ENCODE data around the gene PRKN.

PRKN gene

DNA sequence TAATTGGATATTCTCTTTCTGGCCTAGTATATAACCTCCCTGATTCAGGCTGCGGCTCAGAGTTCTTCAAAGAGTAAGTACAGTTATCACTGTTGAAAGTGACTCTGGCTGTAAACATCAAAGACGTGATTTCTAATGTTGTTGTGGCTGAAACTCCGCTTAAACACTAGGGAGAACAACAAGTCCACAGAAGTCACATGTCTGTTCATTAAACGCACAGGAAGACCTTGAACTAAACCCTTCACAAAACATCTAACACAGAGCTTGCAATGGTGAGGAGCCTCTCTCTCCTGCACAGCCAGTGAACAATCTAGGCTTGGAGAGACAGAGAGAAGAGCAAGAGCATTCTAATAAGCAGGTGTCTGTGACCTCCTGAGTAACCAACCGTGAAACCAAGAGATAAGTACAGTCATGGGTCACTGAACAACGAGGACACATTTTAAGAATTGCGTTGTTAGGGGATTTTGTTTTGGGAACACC is 249.3 kb downstream of the PRKN start:
- Mint-ChIP-seq H3K27me3 (no peaks in the 10 kb centered on the region), H3K9me3 (peaks cover 5% of the 10 kb centered on the region), H3K4me1 (ENCODE audit: low read depth) (no peaks in the 10 kb centered on the region), H3K4me3 (no peak overlapping the region), H3K36me3 (ENCODE audit: low read depth) (no peaks in the 10 kb centered on the region), H3K27ac (no peak overlapping the region)
- no peak for DNase-seq

DNA sequence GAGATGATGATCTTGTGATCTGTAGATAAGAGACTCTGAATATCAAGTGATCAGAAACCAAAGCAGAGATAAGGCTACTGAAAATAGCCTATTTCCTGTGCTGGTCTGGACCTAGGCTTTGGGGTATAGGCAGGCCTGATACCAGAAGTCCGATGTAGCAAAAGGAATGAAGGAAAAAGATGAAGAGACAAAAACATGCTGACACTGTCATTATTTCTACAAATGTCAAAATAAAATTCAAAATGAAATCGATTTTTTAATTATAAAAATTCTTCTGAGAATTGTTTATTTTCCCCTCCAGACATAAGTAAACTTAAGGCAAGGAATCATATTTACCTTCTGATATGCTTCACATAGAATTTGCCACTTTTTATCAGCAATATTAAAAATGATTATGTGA is 252.8 kb downstream of the PRKN start:
- Mint-ChIP-seq H3K36me3 (ENCODE audit: low read depth) (no peaks in the 10 kb centered on the region), H3K9me3 (no peaks in the 10 kb centered on the region), H3K4me3 (no peak overlapping the region), H3K4me1 (ENCODE audit: low read depth) (no peaks in the 10 kb centered on the region), H3K27ac (no peak overlapping the region), H3K27me3 (no peaks in the 10 kb centered on the region)
- no peak for DNase-seq

DNA sequence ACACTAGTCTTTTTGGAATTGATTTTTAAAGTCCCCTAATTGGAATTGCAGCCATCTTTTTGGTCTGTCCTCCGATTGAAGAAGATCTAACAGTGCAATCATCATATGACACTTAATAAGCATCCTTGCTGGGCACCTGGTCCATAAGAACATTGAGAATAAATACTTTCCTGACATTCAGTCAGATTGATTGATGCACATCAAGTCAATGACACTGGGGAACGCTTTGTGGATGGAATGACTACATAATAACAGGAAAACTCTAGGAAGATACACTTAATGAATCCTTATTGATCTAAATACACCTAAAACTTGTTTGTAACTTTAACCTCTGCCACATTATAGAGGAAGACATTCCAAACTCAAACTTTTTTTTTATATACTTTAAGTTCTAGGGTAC is 255.7 kb downstream of the PRKN start:
- H3K36me3 Mint-ChIP-seq (ENCODE audit: low read depth) = no peaks in the 10 kb centered on the region
- H3K27me3 Mint-ChIP-seq = no peaks in the 10 kb centered on the region
- no peak for DNase-seq
- H3K4me3 Mint-ChIP-seq = no peak overlapping the region
- no peaks in the 10 kb centered on the region for H3K9me3 Mint-ChIP-seq
- no peaks in the 10 kb centered on the region for H3K4me1 Mint-ChIP-seq (ENCODE audit: low read depth)
- H3K27ac Mint-ChIP-seq = no peak overlapping the region

DNA sequence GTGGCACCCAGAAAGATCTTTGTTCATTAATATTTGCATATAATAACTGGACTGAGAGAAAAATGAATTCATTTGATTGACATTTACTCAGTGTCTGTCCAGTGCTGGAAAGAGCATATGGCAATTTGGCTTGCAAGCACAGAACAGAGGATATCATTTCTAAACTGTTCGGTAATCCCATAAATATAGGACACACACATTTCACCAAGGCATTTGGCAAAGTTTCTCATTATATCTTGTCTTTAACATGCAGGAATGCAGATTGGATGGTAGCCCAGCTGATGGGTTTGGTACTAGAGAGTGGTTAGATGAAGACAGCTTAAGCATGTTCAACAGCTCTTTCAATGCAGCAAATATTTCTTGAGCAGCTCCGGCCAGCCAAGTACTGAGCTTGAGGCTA is 259.2 kb downstream of the PRKN start:
- Mint-ChIP-seq H3K27me3 (no peaks in the 10 kb centered on the region), H3K27ac (no peak overlapping the region), H3K9me3 (no peaks in the 10 kb centered on the region), H3K4me3 (no peak overlapping the region), H3K4me1 (ENCODE audit: low read depth) (no peaks in the 10 kb centered on the region), H3K36me3 (ENCODE audit: low read depth) (no peaks in the 10 kb centered on the region)
- no peak for DNase-seq

DNA sequence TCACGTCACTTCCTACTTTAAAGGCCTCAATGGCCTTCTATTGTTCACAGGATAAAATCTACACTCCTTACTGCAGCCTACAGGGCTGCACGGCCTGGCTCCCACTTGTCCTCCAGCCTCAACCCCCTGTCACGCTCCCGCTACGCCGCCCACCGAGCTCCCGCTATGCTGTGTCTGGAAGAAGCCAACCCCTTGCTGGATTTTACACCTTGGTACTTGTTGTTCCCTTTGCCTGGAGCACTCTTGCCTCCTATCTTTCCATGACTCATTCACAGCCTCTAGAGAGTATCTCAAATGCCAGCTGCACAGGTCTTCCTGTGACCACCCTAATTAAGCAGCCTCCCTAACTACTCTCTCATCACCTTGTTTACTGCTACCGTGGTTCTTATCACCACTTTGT is 259.9 kb downstream of the PRKN start:
- no peaks in the 10 kb centered on the region for H3K4me1 Mint-ChIP-seq (ENCODE audit: low read depth)
- no peak overlapping the region for H3K27ac Mint-ChIP-seq
- no peak overlapping the region for H3K4me3 Mint-ChIP-seq
- no peaks in the 10 kb centered on the region for H3K36me3 Mint-ChIP-seq (ENCODE audit: low read depth)
- DNase-seq = no peak
- H3K9me3 Mint-ChIP-seq = peaks cover 2% of the 10 kb centered on the region
- H3K27me3 Mint-ChIP-seq = no peaks in the 10 kb centered on the region

DNA sequence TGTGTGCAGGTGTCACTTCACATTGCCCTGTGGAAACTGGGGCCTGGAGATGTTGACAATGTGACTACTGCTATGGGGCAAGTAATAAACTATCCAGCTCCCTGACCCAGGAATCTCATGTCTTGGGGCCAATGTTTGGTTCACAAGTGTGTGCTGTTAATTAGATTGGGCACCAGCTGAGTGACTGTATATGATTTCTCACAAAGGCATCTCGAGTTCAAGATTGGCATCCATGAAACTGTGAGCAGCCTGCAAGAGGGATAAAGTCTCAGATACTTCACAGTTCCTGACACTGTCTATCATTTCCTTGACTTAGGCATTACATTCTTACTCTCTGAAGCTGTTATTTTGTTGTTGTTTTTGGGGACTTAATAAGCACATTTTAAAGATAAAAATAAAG is 264.0 kb downstream of the PRKN start:
- no peaks in the 10 kb centered on the region for H3K27me3 Mint-ChIP-seq
- no peaks in the 10 kb centered on the region for H3K36me3 Mint-ChIP-seq (ENCODE audit: low read depth)
- H3K9me3 Mint-ChIP-seq = peaks cover 8% of the 10 kb centered on the region
- no peak overlapping the region for H3K27ac Mint-ChIP-seq
- H3K4me3 Mint-ChIP-seq = no peak overlapping the region
- H3K4me1 Mint-ChIP-seq (ENCODE audit: low read depth) = no peaks in the 10 kb centered on the region
- DNase-seq = no peak

DNA sequence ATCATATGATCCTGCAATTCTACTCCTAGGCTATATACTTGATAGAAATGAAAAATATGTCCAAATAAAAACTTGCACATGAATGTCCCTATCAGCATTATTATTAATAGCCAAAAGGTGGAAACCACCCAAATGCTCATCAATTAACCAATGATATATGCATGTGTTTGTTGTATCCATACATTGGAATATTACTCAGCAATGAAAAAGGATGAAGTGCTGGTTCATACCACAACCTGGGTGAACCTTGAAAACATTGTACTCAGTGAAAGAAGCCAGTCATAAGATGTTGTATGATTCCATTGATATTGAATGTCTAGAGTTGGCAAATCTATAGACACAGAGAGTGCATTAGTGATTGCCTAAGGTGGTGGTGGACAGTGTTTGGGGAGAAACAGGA is 267.6 kb downstream of the PRKN start:
- H3K27ac Mint-ChIP-seq = no peak overlapping the region
- H3K27me3 Mint-ChIP-seq = no peaks in the 10 kb centered on the region
- peaks cover 14% of the 10 kb centered on the region for H3K9me3 Mint-ChIP-seq
- no peaks in the 10 kb centered on the region for H3K36me3 Mint-ChIP-seq (ENCODE audit: low read depth)
- H3K4me1 Mint-ChIP-seq (ENCODE audit: low read depth) = no peaks in the 10 kb centered on the region
- no peak for DNase-seq
- H3K4me3 Mint-ChIP-seq = no peak overlapping the region

DNA sequence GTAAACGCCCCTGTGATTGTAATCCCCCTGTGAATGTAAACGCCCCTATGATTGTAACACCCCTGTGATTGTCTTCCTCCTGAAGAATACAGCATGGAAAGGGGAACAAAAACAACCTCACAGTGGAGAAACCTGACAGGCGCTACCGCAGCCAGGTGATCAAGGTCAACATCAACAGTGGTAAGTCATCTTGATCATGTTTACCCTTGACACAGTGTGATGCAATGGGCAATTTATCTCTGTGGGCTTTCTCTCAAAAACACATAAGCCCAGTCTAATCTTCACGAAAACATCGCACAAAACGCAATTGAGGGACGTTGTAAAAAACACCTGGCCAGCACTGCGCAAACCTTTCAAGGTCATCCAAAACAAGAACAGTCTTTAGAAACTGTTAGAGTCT is 277.2 kb downstream of the PRKN start:
- DNase-seq = no peak
- no peak overlapping the region for H3K4me3 Mint-ChIP-seq
- H3K27me3 Mint-ChIP-seq = no peaks in the 10 kb centered on the region
- no peaks in the 10 kb centered on the region for H3K4me1 Mint-ChIP-seq (ENCODE audit: low read depth)
- no peak overlapping the region for H3K27ac Mint-ChIP-seq
- no peaks in the 10 kb centered on the region for H3K36me3 Mint-ChIP-seq (ENCODE audit: low read depth)
- no peaks in the 10 kb centered on the region for H3K9me3 Mint-ChIP-seq

DNA sequence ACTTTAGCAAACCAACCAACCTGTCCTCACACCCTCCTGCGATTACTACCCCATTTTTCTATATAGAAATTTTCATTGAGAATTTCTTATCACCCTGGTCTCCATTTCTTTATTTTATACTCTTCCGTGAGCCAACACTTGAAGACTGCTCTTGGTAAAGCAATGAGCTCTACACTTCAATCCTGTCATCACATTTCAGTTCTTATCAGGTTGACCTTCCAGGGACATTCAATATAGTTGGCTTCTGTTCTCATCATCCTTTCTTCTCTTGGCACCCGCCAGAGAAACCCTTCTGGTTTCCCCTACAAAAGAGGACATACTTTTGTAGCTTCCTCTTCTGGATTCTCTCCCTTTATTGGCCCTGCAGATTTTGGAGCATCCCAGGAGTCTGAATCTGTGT is 279.3 kb downstream of the PRKN start:
- Mint-ChIP-seq H3K27ac (no peak overlapping the region), H3K4me1 (ENCODE audit: low read depth) (no peaks in the 10 kb centered on the region), H3K27me3 (no peaks in the 10 kb centered on the region), H3K9me3 (no peaks in the 10 kb centered on the region), H3K36me3 (ENCODE audit: low read depth) (peaks cover 2% of the 10 kb centered on the region), H3K4me3 (no peak overlapping the region)
- DNase-seq = no peak

DNA sequence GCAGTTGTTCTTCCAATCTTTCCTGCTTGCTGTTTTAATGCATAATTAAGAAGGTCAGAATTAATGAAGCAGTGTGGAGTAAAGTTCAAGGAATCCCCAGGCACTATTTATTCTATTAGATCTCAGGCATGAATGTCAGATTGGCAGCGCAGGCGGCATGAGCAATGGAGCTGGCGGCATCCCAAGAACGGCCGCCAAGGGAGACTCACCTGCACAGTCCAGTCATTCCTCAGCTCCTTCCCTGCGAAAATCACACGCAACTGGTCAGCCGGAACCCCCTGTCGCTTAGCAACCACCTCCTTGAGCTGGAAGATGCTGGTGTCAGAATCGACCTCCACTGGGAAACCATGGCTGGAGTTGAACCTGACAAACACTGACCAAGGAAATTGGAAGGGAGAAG is 284.5 kb downstream of the PRKN start:
- Mint-ChIP-seq H3K9me3 (peaks cover 24% of the 10 kb centered on the region), H3K27ac (no peak overlapping the region), H3K27me3 (no peaks in the 10 kb centered on the region), H3K4me1 (ENCODE audit: low read depth) (no peaks in the 10 kb centered on the region), H3K36me3 (ENCODE audit: low read depth) (peaks cover 22% of the 10 kb centered on the region), H3K4me3 (no peak overlapping the region)
- no peak for DNase-seq

DNA sequence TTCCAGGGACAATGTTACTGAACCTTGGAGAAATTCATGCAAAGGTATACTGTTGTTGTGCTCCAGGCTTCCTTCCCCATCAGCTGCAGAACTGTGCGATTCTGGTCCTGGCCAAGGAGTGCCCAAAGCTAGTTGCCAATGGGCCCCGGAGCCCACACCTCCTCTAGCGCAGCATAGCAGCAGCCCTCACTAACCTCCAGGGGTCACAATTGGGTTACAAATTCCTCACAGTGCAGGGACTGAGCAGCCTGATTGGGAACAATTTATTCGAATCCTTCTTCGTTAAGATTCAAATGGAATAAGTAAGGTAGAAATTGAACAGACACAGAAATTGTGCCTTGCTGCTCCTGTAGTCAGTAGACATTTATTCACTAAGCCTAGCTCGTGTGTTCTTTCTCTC is 284.9 kb downstream of the PRKN start:
- no peaks in the 10 kb centered on the region for H3K27me3 Mint-ChIP-seq
- peaks cover 26% of the 10 kb centered on the region for H3K9me3 Mint-ChIP-seq
- H3K4me3 Mint-ChIP-seq = no peak overlapping the region
- no peak overlapping the region for H3K27ac Mint-ChIP-seq
- no peak for DNase-seq
- peaks cover 24% of the 10 kb centered on the region for H3K36me3 Mint-ChIP-seq (ENCODE audit: low read depth)
- no peaks in the 10 kb centered on the region for H3K4me1 Mint-ChIP-seq (ENCODE audit: low read depth)

DNA sequence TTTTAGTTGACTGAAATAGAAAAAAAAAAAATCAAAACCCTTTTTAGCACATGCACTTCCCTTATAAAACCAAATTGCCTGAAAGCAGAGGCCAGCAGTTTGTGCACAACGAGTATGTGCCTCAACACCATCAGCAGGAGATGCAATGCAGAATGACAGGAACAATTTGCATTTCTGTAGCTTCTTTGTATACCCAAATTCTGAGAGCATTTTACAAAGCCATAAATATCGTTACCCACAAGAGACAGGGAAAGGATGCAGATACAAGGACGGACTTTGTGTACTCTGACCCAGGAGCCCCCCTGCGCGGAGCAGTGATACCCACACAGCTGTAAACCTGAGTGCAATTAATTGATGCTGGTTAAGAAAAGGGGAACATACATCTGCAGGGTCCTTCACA is 285.6 kb downstream of the PRKN start:
- Mint-ChIP-seq H3K4me1 (ENCODE audit: low read depth) (no peaks in the 10 kb centered on the region), H3K36me3 (ENCODE audit: low read depth) (peaks cover 24% of the 10 kb centered on the region)

DNA sequence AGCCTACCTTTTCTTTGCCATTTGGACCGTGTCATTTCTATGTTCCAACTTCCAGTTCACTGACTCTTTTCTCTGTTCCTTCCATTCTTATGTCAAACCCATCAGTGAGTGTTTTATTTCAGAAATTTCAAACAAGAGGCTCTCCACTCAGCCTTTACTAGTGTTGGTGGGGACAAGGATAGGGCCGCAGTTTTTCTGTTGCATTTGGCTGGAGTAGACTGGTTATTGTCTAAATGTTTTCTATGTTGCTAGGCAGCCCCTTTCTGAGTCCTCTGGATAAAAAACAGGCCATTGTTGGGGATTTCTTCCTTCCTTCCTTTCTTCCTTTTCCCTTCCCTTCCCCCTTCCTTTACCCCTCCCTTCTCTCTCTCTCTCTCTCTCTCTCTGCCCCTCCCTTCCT is 288.6 kb downstream of the PRKN start:
- H3K36me3 Mint-ChIP-seq (ENCODE audit: low read depth) = peaks cover 24% of the 10 kb centered on the region
- H3K27me3 Mint-ChIP-seq = no peaks in the 10 kb centered on the region
- H3K27ac Mint-ChIP-seq = no peak overlapping the region
- DNase-seq = no peak
- H3K9me3 Mint-ChIP-seq = peaks cover 26% of the 10 kb centered on the region
- H3K4me1 Mint-ChIP-seq (ENCODE audit: low read depth) = no peaks in the 10 kb centered on the region
- no peak overlapping the region for H3K4me3 Mint-ChIP-seq

More for the DNA sequence above, 285.6 kb downstream of the PRKN start:
- peaks cover 26% of the 10 kb centered on the region for H3K9me3 Mint-ChIP-seq
- DNase-seq = no peak
- H3K27ac Mint-ChIP-seq = no peak overlapping the region
- no peak overlapping the region for H3K4me3 Mint-ChIP-seq
- no peaks in the 10 kb centered on the region for H3K27me3 Mint-ChIP-seq

DNA sequence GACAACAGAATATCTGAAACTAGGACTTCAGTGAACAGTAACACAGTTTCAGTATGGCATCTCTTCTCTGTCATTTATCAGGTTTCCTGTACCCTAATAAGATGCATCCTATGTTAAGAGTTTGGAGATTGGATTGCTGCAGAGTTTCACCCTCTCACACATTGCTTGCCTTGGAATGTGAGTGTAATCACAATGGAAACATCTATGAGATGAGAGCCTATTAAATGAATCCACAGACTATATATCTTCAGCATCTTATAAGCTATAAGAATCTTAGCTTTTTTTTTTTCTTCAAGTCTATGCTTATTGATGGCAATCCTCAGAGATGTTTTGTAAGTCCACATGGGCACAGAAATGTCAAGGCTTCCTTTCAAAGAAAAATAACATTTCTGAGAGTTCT is 292.5 kb downstream of the PRKN start:
- Mint-ChIP-seq H3K27ac (no peak overlapping the region), H3K4me3 (no peak overlapping the region), H3K36me3 (ENCODE audit: low read depth) (peaks cover 3% of the 10 kb centered on the region)

DNA sequence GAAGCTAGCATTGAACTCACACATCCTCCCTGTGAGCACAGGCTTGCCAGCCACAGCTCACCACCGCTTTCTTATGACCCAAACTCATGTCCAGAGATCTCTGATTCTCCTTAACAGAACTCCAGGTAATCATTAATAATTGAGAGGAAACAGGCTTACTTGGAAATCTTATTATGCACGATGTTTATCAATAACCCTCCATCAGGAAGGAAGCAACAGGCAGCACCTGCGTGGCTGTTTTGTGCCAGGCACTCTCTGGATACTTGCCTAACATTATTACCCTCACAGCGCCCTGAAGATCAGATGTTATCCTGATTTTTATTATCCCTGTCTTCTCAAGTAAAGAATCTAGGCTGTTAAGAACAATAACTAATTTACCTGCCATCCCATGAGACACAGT is 306.6 kb downstream of the PRKN start:
- DNase-seq = no peak
- Mint-ChIP-seq H3K27me3 (no peaks in the 10 kb centered on the region), H3K4me3 (no peak overlapping the region), H3K4me1 (ENCODE audit: low read depth) (no peaks in the 10 kb centered on the region), H3K27ac (no peak overlapping the region), H3K9me3 (no peaks in the 10 kb centered on the region), H3K36me3 (ENCODE audit: low read depth) (no peaks in the 10 kb centered on the region)

More for the DNA sequence above, 292.5 kb downstream of the PRKN start:
- no peaks in the 10 kb centered on the region for H3K4me1 Mint-ChIP-seq (ENCODE audit: low read depth)
- H3K27me3 Mint-ChIP-seq = no peaks in the 10 kb centered on the region
- no peak for DNase-seq
- H3K9me3 Mint-ChIP-seq = peaks cover 15% of the 10 kb centered on the region

DNA sequence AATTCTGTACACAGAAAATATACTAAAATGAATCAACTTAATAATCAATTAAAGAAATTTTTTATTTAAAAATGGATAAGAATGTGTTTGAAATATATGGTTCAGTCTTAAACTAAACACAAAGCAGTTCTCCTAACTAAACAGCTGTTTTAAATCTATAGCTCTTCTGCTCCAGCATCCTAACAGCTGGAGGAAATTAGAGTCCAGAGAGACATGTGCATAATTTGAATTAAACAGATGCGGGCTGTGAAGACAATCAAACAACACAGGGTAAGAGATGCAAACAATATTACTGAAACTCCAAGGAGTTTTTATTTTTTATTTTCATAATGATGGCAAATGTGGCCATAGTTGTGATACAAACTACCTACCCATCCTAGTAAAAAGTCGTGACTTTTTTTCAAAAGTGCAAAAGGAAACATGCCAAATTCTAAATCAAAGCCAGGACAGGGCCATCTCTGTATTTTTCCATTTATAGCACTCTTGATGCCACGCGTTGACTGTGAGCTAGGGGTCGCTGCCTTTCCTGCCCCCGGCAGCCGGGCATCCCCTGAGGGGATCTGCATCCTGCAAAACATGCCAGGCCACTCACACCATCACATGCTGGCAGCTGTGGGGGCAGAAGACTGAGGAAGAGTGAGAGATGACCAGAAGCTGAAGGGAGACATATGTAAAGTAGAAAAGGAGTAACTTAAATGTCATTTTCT is 310.6 kb downstream of the PRKN start:
- Mint-ChIP-seq H3K27me3 (no peaks in the 10 kb centered on the region), H3K4me3 (no peak overlapping the region), H3K4me1 (ENCODE audit: low read depth) (no peaks in the 10 kb centered on the region), H3K27ac (no peak overlapping the region), H3K36me3 (ENCODE audit: low read depth) (no peaks in the 10 kb centered on the region), H3K9me3 (no peaks in the 10 kb centered on the region)
- DNase-seq = no peak
